Stimulated activated CD4-positive, alpha-beta T cell treated with anti-CD3 and anti-CD28 coated beads, Interleukin-1b, Interleukin-23, amount 100 ng/mL, for 48 hours (primary cell): ENCODE data around the gene BHLHA9.
"Not testable (repeated sequence)": the region's sequence is repeated elsewhere in the genome, so short reads cannot be mapped to it uniquely, and the experiment has no call there.

Experiments used
- DNase-seq: peaks from one replicate; pipeline ENCODE4 v3.0.0-alpha.2; 2020

BHLHA9 gene

DNA sequence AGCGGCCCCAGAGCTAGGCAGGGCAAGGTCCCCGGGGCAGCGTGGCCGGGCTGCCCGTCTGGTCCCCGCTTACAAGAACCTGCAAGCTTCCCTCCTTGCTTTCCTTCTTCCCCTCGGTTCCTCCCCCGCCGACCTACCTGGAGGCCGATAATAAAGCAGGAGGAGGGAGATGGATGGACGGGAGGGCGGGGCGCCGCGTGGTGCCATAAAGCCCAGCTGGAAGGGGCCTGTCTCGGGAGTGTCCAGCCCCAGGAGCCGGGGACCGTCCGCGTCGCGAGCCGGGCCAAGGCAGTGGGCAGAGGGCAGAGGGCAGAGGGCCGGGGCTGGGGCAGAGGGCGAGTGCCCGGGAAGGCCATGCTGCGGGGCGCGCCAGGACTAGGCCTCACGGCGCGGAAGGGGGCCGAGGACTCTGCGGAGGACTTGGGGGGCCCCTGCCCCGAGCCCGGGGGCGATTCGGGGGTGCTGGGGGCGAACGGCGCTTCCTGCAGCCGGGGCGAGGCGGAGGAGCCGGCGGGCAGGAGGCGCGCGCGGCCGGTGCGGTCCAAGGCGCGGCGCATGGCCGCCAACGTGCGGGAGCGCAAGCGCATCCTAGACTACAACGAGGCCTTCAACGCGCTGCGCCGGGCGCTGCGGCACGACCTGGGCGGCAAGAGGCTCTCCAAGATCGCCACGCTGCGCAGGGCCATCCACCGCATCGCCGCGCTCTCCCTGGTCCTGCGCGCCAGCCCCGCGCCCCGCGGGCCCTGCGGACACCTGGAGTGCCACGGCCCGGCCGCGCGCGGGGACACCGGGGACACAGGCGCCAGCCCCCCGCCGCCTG, at the start of gene BHLHA9:
TSS of gene BHLHA9 (plus strand) at position 235 of the 820 bp plus-strand sequence. CDS start at position 355, 120 bp downstream.
- no peak for DNase-seq

- no peak for DNase-seq
Measured at GRCh38 chr17:1221209-1221608, 49.0 kb upstream of the BHLHA9 start.

DNA sequence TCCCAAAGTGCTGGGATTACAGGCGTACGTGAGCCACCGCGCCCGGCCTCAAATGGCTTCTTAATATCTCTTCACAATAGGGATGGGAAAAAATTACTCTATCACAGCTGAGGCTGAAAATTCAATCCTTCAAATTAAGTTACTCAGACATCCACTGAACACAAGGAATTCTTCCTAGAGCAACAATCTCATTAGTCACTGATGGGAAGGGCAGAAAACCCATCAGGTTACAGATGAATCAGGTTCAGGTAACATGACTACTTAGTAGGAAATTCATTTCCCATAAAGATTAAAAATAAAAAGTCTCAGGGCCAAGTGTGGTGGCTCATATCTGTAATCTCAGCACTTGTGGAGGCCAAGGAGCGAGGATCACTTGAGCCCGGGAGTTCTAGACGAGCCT, 47.9 kb upstream of the BHLHA9 start:
- DNase-seq, result no peak

- no peak for DNase-seq
Measured at GRCh38 chr17:1223662-1224061, 46.6 kb upstream of the BHLHA9 start.

DNA sequence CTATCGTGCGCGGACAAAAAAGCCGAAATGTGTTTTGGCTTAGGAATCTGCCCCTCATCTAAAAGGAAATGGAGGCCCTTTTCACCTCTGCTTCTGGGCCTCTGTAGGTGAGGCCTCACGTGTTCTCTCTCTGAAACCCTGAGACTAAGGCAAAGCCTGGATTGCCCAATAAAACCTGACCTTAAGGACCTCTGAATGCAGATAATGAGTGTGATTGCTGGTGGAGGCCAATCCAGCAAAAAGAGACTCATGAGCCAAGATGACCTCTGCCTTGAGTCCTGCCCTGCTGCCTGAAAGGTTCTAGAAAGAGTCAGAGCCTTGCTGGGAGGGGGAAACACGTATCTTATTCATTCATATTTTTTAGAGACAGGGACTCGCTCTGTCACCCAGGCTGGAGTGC, 45.9 kb upstream of the BHLHA9 start:
- no peak for DNase-seq

DNA sequence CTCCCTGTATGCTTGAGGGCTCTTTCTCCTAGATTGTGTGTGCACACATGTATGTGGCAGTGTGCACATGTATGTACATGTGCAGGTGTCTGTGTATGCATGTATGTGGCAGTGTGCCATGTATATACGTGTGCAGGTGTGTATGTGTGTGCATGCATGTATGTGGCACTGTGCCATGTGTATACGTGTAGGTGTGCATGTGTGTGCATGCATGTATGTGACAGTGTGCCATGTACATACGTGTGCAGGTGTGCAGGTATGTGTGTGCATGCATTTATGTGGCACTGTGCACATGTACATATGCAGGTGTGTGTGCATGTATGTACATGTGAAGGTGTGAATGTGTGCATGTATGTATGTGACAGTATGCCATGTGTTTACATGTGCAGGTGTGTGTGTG, 43.9 kb upstream of the BHLHA9 start:
- no peak for DNase-seq

- no peak for DNase-seq
Measured at GRCh38 chr17:1227365-1227764, 42.9 kb upstream of the BHLHA9 start.

DNA sequence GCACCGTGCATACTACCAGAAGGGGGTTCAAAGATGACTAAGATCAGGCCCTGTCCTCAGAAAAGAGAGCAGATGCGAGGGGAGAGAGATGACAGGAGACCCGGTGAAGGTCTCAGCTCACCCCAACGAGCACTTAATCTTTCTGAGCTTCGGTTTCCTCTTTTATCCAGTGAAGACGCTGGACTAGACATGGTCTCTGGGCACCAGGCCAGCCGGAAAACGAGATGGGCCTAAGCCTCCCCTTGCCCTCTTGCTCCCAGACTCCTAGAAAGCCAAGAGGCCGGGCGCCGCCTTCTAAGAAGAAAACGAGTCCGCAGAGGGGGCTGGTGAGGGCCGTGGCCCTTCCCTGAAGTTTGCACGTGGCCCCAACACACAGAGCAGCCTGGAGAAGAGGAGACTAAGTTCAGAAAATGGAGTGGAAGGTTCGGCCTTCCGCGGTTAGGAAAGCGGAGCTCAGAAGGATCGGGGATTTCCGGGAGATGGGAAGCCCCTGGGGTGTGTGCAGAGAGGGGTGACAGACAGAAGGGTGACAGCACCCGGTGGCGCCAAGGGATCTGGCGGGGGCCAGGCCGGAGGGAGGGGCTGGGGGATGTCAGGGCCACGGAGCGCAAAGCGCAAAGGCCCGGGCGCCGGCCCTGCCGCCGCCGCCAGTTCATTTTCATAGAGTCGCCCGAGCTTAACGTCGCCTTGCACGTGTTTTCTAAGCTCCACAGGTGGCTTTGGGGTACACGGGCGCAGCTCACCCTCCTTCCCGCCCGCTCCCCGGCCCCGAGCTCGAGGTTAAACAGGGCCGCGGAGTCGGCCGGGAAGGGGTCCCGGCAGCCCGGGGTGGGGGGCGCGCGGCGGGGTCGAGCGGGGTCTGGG, 42.1 kb upstream of the BHLHA9 start:
- DNase-seq, result no peak

DNA sequence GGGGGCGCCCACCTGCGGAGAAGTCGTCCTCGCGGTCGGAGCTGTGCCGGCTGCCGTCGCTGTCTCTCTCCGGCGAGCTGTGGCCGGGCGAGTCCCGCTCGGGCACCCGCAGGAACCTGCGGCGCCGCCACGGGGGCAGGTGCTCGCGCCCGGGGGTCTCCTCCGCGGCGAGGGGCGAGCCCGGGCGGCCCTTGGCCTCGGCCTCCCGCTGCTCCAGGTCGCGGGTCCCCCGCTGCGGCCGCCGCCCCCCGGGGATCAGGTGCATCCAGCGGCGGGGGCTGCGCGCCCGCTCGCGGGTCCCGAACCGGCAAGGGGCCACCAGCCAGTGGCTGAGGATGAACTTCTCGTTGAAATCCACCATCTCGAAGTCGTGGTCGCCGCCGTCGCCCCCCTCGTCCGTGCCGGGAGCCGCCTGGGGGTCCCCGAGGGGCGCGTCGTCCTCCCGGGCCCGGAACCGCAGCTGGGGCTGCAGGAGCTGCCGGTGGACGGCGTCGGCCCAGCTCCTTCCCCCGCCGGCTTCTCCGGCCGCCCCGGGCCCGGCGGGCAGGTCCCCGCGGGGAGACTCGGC, 41.4 kb upstream of the BHLHA9 start:
- no peak for DNase-seq

- DNase-seq, result peak; percentile 17
Measured at GRCh38 chr17:1229349-1229899, 40.8 kb upstream of the BHLHA9 start.

DNA sequence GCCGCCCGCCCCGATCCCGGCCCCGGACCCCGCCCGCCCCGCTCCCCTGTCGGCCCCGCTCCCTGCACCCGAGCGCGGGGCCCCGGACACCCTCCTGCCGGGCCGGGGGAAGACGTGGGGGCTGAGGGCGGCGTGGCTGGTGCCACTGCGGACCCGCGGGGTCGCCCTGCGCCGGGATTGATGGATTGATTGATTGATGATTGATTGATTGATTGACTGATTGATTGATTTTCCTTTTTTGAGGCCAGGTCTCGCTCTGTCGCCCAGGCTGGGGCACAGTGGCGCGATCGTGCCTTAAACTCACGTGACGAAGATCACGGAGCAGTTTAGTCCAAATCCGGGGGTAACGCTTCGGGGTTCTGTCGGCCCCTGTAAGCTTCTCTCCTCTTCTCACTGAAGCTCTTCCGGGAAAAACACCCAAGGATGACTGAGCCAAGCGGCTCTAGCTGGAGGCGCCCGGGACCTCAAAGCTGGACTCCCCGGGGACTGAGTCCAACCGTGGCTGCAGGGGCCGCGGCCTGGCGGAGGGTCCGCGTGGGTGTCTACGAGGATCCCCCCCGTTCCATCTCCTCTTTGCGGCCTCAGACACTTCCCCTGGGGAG, 40.2 kb upstream of the BHLHA9 start:
- DNase-seq, result no peak

GRCh38 chr17:1231456-1231855, 38.8 kb upstream of the BHLHA9 start:
- DNase-seq, result no peak

GRCh38 chr17:1232331-1232730, 37.9 kb upstream of the BHLHA9 start:
- DNase-seq, result no peak

- DNase-seq, result no peak
Measured at GRCh38 chr17:1232786-1233185, 37.5 kb upstream of the BHLHA9 start.

- DNase-seq, result no peak
Measured at GRCh38 chr17:1234455-1234854, 35.8 kb upstream of the BHLHA9 start.

DNA sequence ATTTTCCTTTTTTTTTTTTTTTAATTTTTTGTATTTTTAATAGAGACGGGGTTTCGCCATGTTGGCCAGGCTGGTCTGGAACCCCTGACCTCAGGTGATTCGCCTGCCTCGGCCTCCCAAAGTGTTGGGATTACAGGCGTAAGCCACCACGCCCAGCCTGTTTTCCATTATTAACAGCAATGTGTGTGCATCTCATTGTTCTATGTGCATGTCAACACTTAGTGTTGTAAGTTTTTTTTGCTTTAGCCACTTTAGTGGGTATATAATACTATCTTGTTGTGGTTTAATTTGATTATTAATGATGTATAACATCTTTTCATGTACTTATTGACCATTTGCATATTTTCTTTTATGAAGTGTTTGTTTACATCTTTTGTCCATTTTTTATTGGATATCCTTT, 32.8 kb upstream of the BHLHA9 start:
- DNase-seq, result no peak

DNA sequence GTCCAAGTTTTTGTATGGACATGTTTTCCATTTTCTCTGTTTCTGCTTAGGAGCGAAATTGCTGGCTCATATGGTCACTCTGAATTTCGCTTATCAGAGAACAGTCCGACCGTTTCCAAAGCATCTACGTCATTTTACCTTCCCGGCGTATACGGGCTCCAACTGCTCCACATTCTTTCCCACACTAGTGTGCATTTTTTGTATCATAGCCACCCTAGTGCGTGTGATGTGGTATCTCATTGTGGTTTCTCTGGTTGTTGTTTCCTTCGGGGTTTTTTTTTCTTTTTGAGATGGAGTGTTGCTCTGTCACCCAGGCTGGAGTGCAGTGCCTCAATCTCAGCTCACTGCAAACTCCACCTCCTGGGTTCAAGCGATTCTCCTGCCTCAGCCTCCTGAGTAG, 31.0 kb upstream of the BHLHA9 start:
- no peak for DNase-seq

GRCh38 chr17:1240426-1240825, 29.8 kb upstream of the BHLHA9 start:
- DNase-seq, result not testable (repeated sequence)

DNA sequence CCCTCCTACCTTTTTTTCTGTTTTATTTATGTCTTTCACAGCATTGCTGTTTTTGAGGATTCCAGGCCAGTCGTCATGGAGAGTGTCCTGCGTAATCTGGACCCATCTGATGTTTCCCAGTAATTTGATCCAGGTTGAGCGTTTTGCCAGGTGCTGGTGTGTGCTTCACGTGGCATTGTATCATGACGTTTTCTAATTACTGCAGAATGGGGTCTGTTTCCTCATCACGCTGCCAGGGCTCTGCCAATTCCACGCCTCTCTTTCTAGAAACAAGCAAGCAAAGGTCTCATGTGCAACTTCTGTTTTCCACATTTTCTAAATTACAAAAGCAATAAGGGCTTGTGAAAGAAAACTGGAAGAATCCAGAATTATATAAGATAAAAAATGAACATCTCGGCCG, 28.3 kb upstream of the BHLHA9 start:
- DNase-seq, result no peak

GRCh38 chr17:1244606-1245012, 25.6 kb upstream of the BHLHA9 start:
- no peak for DNase-seq

GRCh38 chr17:1251866-1252608, 18.2 kb upstream of the BHLHA9 start:
- no peak for DNase-seq

DNA sequence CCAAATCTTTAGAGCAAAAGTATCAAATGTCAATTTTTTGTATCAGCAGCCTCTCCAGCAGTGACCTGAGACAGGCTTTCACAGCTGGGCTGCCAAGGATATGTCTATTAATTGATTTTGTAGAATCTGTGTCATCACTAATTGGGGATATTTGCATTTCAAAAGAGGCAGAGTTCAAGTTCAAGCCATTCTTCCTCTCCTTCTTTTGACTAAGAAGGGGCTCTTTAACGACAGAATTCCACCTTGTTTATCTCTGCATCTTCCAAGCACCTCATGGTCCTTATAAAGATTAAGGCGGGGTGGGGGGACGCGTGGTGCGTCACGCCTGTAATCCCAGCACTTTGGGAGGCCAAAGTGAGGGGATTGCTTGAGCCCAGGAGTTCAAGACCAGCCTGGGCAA, 15.2 kb upstream of the BHLHA9 start:
- DNase-seq, result no peak
